GM21526 (cell line): ENCODE measurements around the gene GZMM.

Experiments used
- ATAC-seq: cut with Tn5 transposase; IDR thresholded peaks from one replicate; pipeline ENCODE4 v1.9.1; 2021; ENCODE audit warnings: moderate library complexity; ENCODE audit not compliant: unreplicated experiment, low FRiP score

Gene GZMM

DNA sequence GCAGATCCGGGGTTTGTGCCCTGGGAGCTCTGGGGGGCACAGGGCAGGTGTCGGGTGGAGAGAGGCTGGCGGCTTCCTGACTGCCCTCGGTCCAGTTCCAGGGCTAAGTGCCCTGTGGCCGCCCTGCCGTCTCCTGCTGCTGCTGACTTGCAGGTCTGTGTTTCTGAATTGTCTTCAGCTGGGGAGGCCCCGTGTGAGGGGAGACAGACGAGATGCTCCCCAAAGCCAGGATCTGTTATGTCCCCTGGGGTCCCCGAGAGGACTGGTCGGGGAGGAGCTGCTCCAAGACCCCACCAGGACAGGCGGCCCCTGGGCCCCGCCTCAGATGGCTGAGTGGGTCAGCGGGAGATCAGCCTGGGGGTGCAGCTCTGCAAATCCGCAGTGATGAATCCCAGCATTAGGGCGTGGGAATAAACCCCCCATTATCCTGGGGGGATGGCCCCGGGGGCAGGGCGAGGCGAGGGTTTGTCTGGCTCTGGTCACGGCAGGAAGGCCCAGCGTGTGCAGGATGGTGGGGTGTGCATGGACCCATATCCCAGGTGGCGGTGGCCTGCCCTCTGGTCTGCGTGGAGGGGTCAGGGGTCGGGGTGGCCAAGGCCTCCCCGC lies 50.5 kb downstream of the GZMM start:
- no peak for ATAC-seq

DNA sequence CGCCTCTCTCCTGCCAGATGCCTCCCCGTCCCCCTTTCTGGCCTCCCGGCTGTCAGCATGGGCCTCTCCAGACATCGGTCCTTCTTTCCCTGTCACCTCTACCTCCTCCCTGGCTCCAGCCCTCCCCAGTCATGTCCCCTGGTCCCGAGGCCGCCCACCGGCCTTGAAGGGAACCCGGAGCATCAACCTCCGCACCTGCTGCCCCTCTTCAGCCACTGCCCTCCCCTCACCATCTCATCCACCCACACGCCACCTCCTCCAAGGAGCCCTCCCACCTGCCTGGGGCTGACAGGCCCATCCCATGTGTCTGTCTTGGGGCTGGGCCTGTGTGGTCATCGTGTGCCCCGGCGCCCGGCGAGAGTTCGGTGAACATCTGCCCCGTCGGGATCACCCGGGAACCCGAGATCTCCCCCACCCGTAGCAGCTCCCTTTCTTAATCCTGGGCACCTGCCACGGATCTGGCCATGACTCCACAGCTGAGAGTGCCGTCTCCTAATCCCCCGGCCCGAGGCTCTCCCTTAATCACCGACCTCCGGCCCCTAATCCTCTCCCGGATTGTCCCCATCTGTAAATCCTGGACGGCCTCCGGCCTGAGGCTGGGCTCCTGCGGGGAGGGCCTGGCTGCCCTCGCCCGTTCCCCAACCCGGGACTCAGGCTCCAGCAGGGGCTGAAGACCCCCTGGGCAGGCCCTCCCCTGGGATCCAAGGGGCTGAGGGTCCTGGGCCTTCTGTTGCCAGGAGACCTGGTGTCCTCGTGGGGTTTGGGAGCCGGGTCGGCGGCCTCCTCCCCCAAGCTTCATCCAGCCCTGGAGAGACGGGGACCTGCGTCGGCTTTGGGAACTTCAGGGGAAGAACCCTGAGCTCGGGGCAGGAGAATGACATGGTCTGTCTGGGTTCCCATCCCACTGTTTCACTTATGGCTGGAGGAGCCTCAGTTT lies 51.7 kb downstream of the GZMM start:
- ATAC-seq = no peak

GRCh38 chr19:596263-596655 lies 52.4 kb downstream of the GZMM start:
- ATAC-seq = no peak

DNA sequence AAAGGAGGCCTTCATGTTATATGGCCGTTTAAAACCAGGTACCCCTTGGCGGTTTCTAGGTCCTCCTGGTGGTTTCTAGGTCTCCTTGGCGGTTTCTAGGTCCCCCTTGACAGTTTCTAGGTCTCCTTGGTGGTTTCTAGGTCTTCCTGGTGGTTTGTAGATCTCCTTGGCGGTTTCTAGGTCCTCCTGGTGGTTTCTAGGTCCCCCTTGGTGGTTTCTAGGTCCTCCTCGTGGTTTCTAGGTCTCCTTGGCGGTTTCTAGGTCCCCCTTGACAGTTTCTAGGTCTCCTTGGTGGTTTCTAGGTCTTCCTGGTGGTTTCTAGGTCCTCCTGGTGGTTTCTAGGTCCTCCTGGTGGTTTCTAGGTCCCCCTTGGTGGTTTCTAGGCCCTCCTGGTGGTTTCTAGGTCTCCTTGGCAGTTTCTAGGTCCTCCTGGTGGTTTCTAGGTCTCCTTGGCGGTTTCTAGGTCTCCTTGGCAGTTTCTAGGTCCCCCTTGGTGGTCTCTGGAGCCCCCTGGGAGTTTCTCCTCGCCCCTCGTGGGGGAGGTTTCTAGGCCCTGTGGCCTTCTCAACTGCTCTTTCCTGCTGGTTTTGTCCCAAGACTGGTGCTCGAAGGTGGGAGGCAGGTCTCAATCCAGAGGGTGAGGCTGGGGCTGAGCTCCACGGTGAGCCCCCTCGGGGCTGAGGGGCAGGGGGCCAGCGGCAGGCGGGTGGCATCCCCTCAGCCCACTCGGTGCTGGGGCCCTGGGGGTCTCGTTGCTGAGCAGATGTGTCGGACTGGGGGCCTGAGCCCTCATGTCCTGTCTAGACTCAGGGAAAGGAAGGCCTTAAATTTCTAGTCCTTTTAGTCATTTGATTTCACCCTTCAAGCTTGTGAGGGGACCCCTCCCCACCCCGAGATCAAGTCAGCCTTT lies 53.8 kb downstream of the GZMM start:
- no peak for ATAC-seq
